HG03103 (cell line): Measurements from ENCODE around the gene NDUFA7.
"Not testable (repeated sequence)": the region's sequence is repeated elsewhere in the genome, so short reads cannot be mapped to it uniquely, and the experiment has no call there.

Experiments used
- ATAC-seq: cut with Tn5 transposase; IDR thresholded peaks from one replicate; pipeline ENCODE4 v1.9.1; 2021; ENCODE audit warnings: low read depth; ENCODE audit not compliant: unreplicated experiment

NDUFA7 gene

GRCh38 chr19:8342684-8343482 lies 21.7 kb upstream of the NDUFA7 start, which contains the start of gene KANK3:
Gene KANK3 (minus strand): TSS chr19:8343262. CDS start chr19:8337828, 5,434 bp downstream.
- peak; percentile 79 for ATAC-seq

GRCh38 chr19:8342316-8342683 lies 21.1 kb upstream of the NDUFA7 start:
- no peak for ATAC-seq

DNA sequence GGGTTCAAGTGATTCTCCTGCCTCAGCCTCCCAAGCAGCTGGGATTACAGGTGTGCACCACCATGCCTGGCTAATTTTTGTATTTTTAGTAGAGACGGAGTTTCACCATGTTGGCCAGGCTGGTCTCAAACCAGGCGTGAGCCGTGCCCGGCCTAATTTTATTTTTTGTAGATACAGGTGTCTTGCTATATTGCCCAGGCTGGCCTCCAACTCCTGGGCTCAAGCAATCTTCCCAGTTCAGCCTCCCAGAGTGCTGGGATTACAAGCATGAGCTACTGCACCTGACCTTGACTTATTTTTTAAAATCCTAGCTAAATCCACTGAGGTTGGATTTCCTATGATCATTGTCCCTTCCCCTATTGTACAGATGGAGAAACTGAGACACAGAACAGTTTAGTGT lies 20.3 kb upstream of the NDUFA7 start:
- ATAC-seq = not testable (repeated sequence)

- ATAC-seq = no peak
These were observed 19.3 kb upstream of the NDUFA7 start for GRCh38 chr19:8340341-8341096.

DNA sequence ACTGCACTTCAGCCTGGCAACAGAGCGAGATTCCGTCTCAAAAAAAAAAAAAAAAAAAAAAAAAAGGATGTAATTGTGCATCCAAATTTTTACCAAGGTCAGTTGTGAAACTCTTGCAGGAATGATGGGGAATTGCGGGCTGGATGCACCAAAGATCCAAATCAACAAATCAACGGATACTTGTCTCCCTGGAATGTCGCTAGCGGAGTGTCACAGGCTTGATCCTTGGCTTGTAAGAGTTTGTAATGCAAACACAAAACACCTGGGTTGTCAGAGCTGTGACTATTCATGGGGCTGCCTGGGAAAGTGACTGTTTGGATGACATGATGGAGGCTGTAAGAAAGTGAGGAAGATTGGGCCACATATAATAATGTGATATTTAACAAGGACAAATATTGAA lies 17.7 kb upstream of the NDUFA7 start:
- ATAC-seq = no peak

DNA sequence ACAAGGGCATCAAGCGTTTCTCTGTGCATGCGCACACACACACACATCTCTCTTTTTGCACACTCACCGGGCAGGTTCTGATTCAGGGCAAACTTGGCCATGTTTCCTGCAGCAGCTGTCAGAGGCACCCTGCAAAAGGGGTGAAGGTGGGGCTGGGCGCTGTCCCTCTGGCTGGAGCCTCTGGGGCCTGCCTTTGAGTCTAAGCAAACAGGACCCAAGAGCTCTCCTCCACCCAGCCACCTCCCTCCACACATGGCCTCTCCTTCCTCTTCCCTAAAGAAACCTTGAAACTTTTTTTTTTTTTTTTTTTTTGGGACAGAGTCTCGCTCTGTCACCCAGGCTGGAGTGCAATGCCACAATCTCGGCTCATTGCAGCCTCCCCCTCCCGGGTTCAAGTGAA lies 16.6 kb upstream of the NDUFA7 start:
- ATAC-seq = no peak

DNA sequence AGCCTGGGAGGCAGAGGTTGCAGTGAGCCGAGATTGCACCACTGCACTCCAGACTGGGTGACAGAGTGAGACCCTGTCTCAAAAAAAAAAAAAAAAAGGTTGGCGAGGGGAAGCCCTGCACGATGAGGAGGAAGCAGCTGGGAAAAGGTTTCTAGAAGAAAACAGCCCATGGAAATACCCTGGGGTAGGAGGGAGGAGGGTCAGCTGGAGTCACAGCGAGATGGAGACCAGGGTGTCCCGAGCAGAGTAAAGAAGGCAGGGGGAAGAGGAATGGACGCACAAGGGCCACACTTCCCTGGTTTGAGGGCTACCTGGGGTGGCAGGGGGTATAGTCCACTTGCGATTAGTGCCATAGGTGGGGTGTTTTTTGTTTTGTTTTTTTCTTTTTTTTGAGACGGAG lies 15.5 kb upstream of the NDUFA7 start:
- ATAC-seq = no peak

DNA sequence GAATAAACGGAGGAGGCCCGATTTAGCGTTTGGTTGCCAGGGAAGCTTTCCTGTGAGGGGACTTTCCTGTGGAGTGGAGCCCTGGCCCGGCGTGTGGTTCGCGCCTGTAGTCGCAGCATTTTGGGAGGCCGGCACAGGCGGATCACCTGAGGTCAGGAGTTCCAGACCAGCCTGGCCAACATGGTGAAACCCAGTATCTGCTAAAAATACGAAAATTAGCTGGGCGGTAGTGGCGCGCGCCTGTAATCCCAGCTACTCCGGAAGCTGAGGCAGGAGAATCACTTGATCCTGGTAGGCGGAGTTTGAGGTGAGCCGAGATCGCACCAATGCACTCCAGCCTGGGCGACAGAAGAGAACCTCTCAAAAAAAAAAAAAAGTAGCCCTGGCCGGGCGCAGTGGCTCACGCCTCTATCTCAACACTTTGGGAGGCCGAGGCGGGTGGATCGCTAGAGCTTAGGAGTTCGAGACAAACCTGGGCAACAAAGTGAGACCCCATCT lies 14.9 kb upstream of the NDUFA7 start:
- no peak for ATAC-seq

DNA sequence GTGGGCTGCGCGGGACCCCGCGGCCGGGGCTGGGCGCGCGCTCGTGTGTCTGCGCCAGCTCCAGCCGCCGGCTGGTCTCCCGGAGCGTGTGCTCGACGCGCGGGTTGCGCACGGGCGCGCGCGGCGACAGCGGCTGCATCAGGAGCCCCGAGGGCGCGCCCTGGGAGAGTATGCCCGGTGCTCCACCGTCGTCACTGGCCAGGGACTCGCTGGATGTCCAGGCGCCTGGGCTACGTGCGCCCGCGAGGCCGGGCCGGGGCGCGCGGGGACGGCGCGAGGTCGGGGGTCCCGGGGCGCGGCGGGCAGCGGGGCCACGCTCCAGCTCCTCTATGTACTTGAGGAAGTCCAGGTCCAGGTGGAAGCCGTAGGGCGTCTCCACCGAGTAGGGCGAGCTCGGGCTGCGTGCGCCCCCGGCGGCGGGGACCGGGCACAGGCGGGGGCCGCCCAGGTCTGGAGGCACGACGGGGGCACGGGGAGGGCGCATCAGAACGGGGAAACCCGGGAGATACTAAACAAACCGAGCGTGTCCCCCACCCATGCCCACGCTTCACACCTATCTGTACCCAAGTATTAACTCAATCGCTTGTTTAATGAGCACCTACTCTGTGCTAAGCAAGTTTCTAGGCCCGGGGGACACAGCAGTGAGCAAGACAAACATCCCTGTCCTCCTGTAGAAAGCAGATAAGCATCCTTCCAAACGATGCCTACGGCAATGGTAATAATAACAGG lies 14.3 kb upstream of the NDUFA7 start:
- no peak for ATAC-seq

DNA sequence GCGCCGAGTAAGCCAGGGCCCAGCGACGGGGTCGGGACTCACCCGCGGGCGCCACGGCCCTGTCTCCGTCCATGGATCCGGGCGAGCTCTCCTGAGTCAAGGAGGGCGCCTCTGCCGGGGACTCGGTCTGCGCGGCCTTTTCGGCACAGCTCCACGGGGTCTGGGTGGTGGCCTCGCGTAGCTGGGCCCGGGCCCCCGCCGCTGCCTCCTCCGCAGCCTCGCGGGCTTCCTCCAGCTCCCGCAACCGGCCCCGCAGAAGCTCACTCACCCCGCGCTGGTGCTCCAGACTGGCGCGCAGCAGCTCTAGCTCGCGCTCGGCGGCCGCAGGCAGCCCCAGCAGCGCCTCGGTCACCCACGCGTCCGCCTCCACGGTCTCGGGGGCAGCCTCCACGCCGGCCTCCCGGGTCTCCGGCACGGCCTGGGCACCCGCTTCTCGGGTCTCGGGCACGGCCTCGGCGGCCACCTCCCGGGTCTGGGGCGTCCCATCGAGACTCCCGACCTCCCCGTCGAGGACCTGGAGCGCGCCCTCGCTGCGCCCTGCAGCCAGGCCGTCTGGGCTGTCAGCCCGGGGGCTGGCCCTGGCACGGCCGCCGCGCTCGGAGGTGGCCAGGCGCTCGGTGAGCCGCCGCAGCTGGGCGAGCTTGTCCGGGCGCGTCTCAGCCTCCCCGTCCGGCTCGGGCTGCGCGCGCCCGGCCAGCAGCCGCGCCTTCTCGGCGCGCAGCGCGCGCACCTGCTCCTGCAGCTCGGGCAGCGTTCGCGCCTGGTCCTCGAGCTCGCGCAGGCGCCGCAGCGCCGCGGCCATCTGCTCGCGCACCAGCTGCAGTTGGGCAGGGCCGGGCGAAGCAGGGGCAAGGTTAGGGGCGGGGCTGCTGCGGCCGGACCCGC lies 13.5 kb upstream of the NDUFA7 start:
- ATAC-seq = no peak

GRCh38 chr19:8333767-8334457 lies 12.7 kb upstream of the NDUFA7 start:
- ATAC-seq = no peak

DNA sequence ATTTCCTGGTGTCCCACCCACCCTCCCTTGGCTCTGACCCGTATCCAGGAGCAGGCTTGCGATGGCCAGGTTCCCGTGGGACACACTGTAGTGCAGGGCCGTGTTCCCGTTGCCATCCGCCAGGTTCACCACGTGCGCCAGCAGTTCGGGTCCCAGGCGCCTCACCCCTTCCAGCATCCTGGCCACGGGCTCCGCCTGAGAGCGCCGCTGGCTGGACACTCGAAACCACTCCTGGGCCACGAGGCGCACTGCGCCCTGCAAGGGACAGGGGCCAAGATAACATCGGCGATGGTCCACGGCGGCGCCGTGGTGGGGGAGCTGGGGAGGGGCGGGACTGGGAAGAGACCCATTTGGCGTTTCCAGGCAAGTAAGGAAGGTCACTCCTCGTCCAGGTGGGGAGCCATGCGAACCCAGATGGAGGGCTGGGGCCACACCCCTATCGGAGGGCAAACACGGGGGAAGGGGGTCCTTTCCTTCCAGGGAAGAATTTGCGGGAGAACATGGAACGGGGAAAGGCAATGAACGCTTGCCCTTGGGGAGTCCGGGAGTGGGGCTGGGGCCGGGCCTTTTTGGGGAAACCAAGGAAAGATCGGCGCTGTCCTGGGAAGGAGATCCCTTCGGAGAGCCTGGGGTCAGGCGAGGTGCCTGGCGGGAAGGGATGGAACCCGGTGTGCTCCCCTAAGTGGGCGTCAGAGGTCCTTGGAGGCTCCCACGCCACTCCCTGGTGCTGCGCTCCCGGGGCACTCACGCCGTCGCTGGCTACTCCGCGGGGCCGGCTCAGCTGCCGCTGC lies 12.0 kb upstream of the NDUFA7 start:
- ATAC-seq = no peak

- ATAC-seq = no peak
These were observed 10.2 kb upstream of the NDUFA7 start for GRCh38 chr19:8331263-8331845.

DNA sequence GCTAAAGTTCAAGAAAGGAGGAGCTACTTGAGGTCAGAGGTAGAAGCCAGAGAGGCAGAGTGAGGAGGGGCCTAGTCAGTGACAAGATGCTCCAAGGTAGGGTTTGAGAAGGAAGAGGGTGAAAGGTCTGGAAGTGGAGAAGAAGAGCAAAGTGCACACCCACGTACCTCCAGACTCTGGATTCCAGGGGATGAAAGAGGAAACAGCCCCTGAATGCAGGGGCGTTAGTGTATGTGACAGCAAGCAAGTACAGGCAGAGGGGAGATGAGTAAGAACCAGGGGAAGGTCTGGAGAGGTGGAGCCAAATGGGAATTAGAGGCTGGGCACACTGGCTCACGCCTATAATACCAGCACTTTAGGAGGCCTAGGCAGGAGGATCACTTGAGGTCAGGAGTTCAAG lies 8.8 kb upstream of the NDUFA7 start:
- ATAC-seq = no peak

GRCh38 chr19:8325454-8325853 lies 4.3 kb upstream of the NDUFA7 start:
- ATAC-seq = no peak

DNA sequence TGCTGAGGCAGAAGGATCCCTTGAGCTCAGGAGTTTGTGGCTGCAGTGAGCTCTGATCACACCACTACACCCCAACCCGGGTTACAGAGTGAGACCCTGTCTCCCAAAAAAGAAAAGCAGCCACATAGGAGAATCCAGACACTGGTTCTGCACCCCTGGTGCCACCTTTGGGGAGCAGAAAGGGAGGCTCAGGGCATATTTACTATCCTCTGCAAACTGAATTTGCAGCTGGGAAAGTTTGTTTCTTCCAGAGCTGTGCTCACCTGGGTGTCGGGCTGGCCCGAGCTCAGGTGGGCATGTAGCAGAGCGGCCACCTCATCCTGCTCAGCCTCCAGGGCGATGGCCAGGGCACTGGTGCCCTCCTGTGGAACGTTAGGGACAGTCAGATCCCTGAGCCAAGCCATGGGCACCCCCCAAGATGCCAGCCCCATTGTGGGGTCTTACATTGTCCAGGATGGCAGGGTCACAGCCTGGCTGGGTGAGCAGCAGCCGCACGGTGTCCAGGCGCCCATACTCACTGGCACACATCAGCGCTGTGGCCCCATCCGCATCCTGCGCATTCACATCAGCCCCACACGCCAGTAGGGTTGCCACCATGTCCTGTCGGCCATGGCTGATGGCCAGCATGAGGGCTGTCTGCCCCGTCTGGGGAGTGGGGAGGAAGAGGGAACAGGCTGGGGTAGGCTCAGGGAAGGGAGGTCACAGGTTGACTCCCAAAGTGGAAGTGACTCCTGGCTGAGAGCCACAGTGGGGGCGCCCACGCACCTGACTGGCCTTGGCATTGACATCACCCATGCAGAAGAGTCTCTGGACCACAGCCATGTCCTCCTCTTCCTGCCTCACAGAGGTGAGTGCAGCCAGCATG lies 3.2 kb upstream of the NDUFA7 start:
- no peak for ATAC-seq

DNA sequence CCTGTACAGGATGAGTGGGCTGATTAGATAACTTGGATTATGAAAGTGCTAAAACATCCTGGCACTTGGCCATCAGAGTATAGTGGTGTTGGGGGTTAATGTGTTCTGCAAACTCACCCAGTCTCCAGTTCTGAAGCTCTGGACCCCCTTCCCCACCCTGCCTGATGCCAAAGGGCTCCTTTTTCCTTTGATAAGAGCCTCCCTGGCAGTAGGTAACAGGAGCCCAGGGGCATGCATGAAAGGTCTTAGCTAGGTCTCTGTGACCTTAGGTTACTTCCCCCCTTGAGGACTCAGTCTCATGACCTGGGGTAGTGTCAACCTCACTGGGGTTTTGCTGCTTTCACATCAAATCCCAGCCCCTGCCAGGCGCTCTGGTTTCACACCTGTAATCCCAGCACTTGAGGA lies 2.6 kb upstream of the NDUFA7 start:
- no peak for ATAC-seq

GRCh38 chr19:8322638-8322997 lies 1.4 kb upstream of the NDUFA7 start:
- ATAC-seq = no peak
